ENCODE data around the gene MICAL1. TPM values are rescaled to one million over a fixed set of nuclear protein-coding genes. Genes with fewer than 3 reads are reported as not detected.

The MICAL1 gene
- total RNA-seq, 4 donors from 2014 or later: 14.3 to 33.6 (median 21.7) TPM

DNA sequence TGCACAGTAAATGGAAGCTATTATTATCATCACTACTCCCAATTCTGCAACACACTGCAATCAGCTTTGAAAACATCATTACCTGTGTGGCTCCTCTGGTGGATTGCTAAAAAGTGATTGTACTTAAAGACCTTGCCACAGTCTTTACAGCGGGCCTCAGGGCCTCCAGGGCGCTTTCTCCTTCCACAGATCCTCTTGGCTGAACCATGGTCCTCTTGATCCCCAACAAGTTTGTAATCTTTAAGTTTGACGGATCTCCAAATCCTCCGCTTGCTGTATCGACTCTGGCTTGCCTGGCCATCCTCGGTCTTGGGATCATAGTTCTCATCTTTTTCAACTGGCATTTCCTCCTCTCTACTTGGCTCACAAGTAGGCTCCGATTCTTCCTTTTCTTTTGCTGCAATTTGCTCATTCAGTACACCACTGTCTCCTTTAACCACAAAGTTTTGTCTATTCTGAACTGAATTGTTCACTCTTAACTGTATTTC lies 25.5 kb upstream of the MICAL1 start:
- H3K4me3 ChIP-seq (replicated peaks in 1 of 3): no peak overlapping the region
- WGBS, 2 donors: 96 to 97% methylated on average over 7 of the region's 7 CpGs
- no peak overlapping the region for H3K27ac ChIP-seq
- intact Hi-C loops (cut with DNase I): no loop called here
- peaks cover 31 to 52% of the 10 kb centered on the region in 2 donors for H3K4me1 ChIP-seq
- TF ChIP-seq CTCF (IDR thresholded peaks at IDR 0.05) (no peak), POLR2A (IDR thresholded peaks at IDR 0.05) (no peak)
- DNase-seq: no peak
- no peaks in the 10 kb centered on the region for H3K9me3 ChIP-seq
- H3K36me3 ChIP-seq: no peaks in the 10 kb centered on the region
- H3K27me3 ChIP-seq: no peaks in the 10 kb centered on the region

GRCh38 chr6:109478841-109479624 lies 23.5 kb upstream of the MICAL1 start:
- 90 to 93% methylated on average over 5 of the region's 5 CpGs for WGBS, 2 donors
- intact Hi-C loops (cut with DNase I): no loop called here
- TF ChIP-seq CTCF (IDR thresholded peaks at IDR 0.05): no peak
- TF ChIP-seq POLR2A (IDR thresholded peaks at IDR 0.05): no peak
- no peak for DNase-seq
- Histone ChIP-seq H3K4me1 (peaks cover 31 to 52% of the 10 kb centered on the region in 2 donors), H3K4me3 (replicated peaks in 1 of 3) (no peak overlapping the region), H3K36me3 (peaks cover 9% of the 10 kb centered on the region in 2 donors), H3K27me3 (no peaks in the 10 kb centered on the region), H3K9me3 (no peaks in the 10 kb centered on the region), H3K27ac (no peak overlapping the region)

- no peak for DNase-seq
- Histone ChIP-seq H3K27me3 (no peaks in the 10 kb centered on the region), H3K27ac (no peak overlapping the region), H3K36me3 (peaks cover 14 to 16% of the 10 kb centered on the region in 2 donors), H3K4me3 (replicated peaks in 1 of 3) (no peak overlapping the region), H3K4me1 (peaks cover 31 to 52% of the 10 kb centered on the region in 2 donors), H3K9me3 (no peaks in the 10 kb centered on the region)
- intact Hi-C loops (cut with DNase I): no loop called here
- WGBS, 2 donors: 86 to 94% methylated on average over 9 of the region's 9 CpGs
- TF ChIP-seq CTCF (IDR thresholded peaks at IDR 0.05) (no peak), POLR2A (IDR thresholded peaks at IDR 0.05) (no peak)
Observed at GRCh38 chr6:109478222-109478805, 22.7 kb upstream of the MICAL1 start.

DNA sequence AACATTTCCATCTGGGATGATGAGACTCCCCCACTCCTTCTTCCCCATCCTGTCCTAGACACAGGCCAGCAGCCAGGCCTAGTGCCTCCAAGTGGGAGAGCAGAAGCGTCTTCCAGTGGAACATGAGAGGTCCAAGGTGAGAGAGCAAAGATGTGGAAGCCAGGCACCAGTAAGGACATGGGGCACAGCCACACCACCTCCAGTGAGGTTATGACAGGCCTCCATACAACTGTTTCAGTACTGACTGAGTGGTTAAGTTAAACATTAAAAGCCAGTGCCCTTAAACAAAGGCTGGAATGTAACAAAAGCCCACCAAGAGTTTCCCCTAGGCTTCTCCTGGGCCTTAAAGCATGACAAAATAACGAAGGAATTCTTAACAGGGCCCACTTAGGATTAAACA lies 22.2 kb upstream of the MICAL1 start:
- no peak overlapping the region for H3K27ac ChIP-seq
- no peaks in the 10 kb centered on the region for H3K9me3 ChIP-seq
- H3K4me1 ChIP-seq: peaks cover 31 to 52% of the 10 kb centered on the region in 2 donors
- WGBS, 2 donors: 48 to 68% methylated on average over 2 of the region's 2 CpGs
- H3K36me3 ChIP-seq: peaks cover 19 to 21% of the 10 kb centered on the region in 2 donors
- no peaks in the 10 kb centered on the region for H3K27me3 ChIP-seq
- no peak for TF ChIP-seq POLR2A (IDR thresholded peaks at IDR 0.05)
- no peak for TF ChIP-seq CTCF (IDR thresholded peaks at IDR 0.05)
- DNase-seq: no peak
- no peak overlapping the region for H3K4me3 ChIP-seq (replicated peaks in 1 of 3)
- intact Hi-C loops (cut with DNase I): no loop called here

- DNase-seq: no peak
- intact Hi-C loops (cut with DNase I): no loop called here
- Histone ChIP-seq H3K36me3 (peaks cover 19 to 23% of the 10 kb centered on the region in 2 donors), H3K4me3 (replicated peaks in 1 of 3) (no peak overlapping the region), H3K4me1 (peaks cover 27 to 50% of the 10 kb centered on the region in 2 donors), H3K9me3 (no peaks in the 10 kb centered on the region), H3K27ac (no peak overlapping the region), H3K27me3 (no peaks in the 10 kb centered on the region)
- WGBS, 2 donors: 83 to 98% methylated on average over 2 of the region's 2 CpGs
- TF ChIP-seq CTCF (IDR thresholded peaks at IDR 0.05) (no peak), POLR2A (IDR thresholded peaks at IDR 0.05) (no peak)
Observed at GRCh38 chr6:109477184-109477583, 21.6 kb upstream of the MICAL1 start.

Measured in thyroid gland (tissue), 4 donors.